ES-I3 (cell line): Measurements from ENCODE around the gene NTM.

Experiments used
- H3K36me3 ChIP-seq: 2 replicates; pipeline ENCODE4 v1.6.1; 2013; ENCODE audit warnings: mild to moderate bottlenecking, low read length, control low read depth, moderate library complexity; ENCODE audit not compliant: insufficient read depth
- H3K4me1 ChIP-seq: 2 replicates; pipeline ENCODE4 v1.6.1; 2013; ENCODE audit warnings: mild to moderate bottlenecking, control low read depth, low read length; ENCODE audit not compliant: insufficient read depth
- H3K9ac ChIP-seq: 2 replicates; pipeline ENCODE4 v1.6.1; 2013; ENCODE audit warnings: low read depth, mild to moderate bottlenecking, low read length, moderate library complexity
- H3K9me3 ChIP-seq: 2 replicates; pipeline ENCODE4 v1.6.1; 2013; ENCODE audit warnings: mild to moderate bottlenecking, low read length, moderate library complexity; ENCODE audit not compliant: control insufficient read depth, insufficient read depth

Gene NTM

GRCh38 chr11:131353766-131354165 lies 16.6 kb upstream of the NTM start:
- Histone ChIP-seq H3K9ac (no peak overlapping the region), H3K4me1 (peaks cover 12% of the 10 kb centered on the region; the same call in 1 of the 2 replicates), H3K36me3 (peaks cover 3% of the 10 kb centered on the region; the same call in 1 of the 2 replicates), H3K9me3 (no peaks in the 10 kb centered on the region)

DNA sequence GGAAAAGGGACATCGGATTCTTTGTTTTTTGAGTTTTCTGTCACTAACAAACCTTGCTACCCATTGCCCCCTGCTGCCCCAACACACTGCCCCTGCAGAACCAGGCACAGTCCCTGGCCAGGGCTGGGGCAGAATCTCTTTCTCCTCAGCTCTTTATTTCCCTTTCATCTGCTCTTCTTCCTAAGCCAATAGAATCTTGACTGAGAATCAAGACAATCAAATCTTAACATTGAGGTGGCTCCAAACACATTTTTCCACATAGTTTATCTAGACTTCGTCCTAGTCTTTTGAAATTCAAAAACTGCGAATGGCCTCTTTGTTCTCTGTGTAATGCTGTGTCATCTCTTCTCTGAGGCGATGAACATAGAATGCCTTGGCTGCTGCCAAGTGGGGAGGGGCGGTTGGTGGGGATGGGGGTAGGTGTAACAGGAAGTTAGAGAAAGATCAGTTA lies 16.1 kb upstream of the NTM start:
- H3K9ac ChIP-seq, result no peak overlapping the region
- H3K4me1 ChIP-seq, result peaks cover 12% of the 10 kb centered on the region; the same call in 1 of the 2 replicates
- H3K9me3 ChIP-seq, result no peaks in the 10 kb centered on the region; the same call in 1 of the 2 replicates
- H3K36me3 ChIP-seq, result peaks cover 5% of the 10 kb centered on the region; the same call in 1 of the 2 replicates

DNA sequence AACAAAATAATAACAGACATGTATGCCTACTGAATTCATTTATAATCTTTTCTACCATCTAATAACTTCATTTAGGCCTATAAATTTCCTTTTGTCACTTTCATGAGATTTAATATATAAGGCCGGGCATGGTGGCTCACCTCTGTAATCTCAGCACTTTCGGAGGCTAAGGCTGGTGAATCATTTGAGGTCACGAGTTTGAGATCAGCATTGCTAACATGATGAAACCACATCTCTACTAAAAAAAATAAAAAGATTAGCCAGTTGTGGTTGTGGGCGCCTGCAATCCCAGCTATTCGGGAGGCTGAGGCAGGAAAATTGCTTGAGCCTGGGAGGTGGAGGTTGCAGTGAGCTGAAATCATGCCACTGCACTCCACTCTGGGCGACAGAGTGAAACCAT lies 14.2 kb upstream of the NTM start:
- Histone ChIP-seq H3K9ac (no peak overlapping the region), H3K9me3 (no peaks in the 10 kb centered on the region; the same call in 1 of the 2 replicates), H3K4me1 (peaks cover 10% of the 10 kb centered on the region; the same call in 1 of the 2 replicates)

DNA sequence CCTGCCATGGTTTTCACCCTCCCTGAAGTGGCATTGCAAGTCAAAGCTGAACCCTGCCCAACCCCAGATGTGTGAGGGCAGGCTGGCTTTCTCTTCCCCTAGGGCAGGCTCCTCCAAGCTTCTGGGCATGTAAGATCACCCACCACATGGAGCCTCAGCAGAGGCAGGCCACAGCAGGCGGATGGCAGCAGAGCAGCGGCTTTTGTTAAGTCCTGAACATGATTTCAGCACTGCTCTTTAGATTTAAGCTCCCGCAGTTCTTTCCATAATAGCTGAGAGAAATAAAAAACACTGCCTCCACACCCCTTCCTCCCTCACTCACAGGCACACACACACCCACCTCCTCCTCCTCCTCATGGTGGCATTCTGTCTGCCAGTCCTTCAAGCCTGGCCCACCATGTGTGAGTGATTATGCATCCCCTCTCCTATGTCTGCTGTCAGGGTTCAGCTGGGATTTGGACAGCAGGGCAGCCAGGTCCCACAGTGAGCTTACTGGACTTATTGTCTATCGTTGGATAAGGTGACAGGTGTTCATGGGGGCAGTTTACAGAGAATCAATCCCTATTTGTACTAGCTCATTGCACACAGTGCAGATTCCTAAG lies 5.0 kb upstream of the NTM start:
- Histone ChIP-seq H3K4me1 (peaks cover 5% of the 10 kb centered on the region; the same call in 1 of the 2 replicates), H3K9ac (no peak overlapping the region), H3K36me3 (no peaks in the 10 kb centered on the region), H3K9me3 (no peaks in the 10 kb centered on the region)

More for the DNA sequence above, 14.2 kb upstream of the NTM start:
- H3K36me3 ChIP-seq, result 0 out of 2 replicates have a peak, but pooled peaks cover 2% of the 10 kb centered on the region

DNA sequence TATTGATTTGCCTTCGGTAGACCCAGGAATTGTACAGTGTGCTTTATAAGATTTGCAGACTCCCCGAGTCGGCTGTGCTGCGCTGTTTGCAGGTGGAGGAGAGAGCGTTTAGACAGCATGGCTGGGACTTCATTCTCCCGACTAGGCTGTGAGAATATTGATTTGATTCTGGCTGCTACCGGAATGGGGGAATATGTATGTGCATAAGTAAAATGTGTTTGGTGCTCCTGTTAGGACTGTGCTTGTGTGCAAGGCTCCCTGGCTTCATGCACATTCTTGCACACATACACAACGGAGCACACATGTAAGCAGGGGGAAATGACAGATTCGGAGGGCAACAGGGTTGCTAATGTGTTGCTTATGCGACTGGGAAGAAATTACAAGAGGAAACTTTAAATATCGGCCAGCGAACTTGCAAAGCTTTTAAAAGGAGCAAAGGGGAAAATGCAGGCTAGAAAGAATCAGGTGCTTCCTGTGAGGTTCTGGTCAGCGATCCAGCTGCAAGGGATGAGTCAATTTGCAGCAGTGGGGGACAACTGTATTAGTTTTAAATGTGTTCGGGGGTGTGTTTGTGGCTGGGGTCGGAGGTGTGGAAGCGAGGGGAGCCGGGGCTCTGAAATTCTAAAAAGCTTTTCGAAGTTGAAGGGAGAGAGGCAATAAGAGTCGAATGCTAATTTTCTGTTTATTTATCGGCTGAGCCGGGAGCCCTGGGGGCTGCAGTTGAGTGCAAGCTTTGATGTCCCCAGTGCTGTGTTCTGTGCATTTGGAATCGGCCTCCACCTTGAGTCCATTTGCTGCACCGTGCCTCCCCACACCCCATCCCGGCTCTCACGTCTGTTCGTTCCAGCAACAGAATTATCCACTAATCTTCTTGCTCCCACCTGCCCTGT lies 731 bp downstream of the NTM start:
- Histone ChIP-seq H3K9me3 (no peaks in the 10 kb centered on the region), H3K36me3 (no peaks in the 10 kb centered on the region), H3K9ac (peak overlapping the region; percentile 43; the same call in 1 of the 2 replicates), H3K4me1 (peaks cover 33% of the 10 kb centered on the region)

DNA sequence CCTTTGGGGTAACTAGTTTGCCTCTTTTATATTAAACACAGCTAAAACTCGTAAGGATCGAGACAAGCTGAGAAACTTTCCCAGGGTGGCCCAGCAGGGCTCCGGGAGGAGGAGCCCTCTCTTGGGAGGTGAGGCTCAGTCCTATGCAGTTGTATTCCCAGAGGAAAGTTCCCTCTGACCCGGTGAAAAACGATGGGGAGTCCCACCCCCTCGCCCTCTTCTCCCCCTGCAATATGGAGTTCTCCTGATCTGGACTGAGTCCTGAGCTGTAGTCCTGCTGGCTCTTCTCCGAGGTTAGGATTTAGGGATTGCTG lies 1.3 kb downstream of the NTM start:
- peak overlapping the region; percentile 43; the same call in 1 of the 2 replicates for H3K9ac ChIP-seq
- no peaks in the 10 kb centered on the region for H3K36me3 ChIP-seq
- H3K4me1 ChIP-seq, result peaks cover 33% of the 10 kb centered on the region
- no peaks in the 10 kb centered on the region for H3K9me3 ChIP-seq

DNA sequence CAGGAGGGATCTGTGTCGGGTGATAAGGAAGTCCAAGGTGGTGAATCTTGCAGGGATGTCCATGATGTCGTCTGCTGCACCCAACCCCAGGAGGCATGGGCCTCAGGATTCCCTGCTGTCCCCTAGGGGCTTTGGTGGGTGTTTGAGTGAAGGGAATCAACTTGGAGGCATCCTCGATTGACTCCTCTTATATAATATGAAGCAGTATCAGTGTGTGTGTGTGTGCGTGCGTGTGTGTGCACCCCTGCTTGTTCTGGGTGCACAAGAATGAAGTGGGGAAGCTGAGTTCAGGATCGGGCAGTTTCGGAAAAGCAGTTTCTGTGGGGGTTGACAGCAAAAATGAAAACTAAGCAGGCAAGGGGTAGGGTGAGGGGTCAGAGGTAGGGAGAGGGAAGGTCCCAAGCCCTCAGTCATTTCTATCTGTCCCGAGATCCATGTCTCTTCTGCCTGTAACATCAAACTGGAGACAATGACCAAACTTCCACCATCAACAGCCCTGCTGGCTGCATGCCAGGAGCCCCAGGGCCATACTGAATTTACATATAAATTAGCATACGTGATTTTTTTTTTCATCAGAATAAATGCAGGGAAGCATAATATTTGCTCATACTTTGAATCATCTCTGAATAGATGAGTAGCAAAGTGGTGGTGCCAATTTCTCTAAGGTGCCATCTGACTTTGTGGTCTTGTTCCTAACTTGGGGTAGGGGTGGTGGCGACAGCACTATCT lies 2.0 kb downstream of the NTM start:
- no peaks in the 10 kb centered on the region for H3K36me3 ChIP-seq
- H3K4me1 ChIP-seq, result peaks cover 33% of the 10 kb centered on the region
- no peaks in the 10 kb centered on the region for H3K9me3 ChIP-seq
- no peak overlapping the region for H3K9ac ChIP-seq

- H3K36me3 ChIP-seq, result no peaks in the 10 kb centered on the region
- H3K4me1 ChIP-seq, result peaks cover 33% of the 10 kb centered on the region
- no peaks in the 10 kb centered on the region for H3K9me3 ChIP-seq
- no peak overlapping the region for H3K9ac ChIP-seq
These were observed 2.8 kb downstream of the NTM start for GRCh38 chr11:131373095-131373725.

DNA sequence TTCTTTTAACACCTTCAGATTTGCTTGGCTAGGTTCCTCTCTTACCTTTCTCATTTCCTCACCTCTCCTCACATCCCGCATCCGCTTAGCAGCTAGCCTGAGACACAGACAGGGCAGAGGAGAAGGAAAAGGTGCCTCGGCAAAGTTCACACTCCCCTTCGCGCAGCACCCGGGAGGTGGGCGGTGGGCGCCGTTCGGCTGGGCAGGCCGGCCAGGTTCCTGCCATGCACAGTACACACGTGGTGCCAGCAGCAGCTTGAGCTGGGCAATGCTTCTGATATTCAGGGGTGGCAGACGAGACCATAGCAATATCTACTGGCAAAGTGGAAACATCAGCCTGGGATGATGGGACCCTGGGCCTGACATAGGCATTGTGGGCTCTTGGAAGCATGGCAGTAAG lies 3.3 kb downstream of the NTM start:
- H3K9ac ChIP-seq, result no peak overlapping the region
- H3K36me3 ChIP-seq, result no peaks in the 10 kb centered on the region
- no peaks in the 10 kb centered on the region for H3K9me3 ChIP-seq
- H3K4me1 ChIP-seq, result peaks cover 33% of the 10 kb centered on the region

GRCh38 chr11:131375421-131375820 lies 5.0 kb downstream of the NTM start:
- no peaks in the 10 kb centered on the region for H3K36me3 ChIP-seq
- H3K4me1 ChIP-seq, result peaks cover 29% of the 10 kb centered on the region
- no peaks in the 10 kb centered on the region for H3K9me3 ChIP-seq
- H3K9ac ChIP-seq, result no peak overlapping the region

DNA sequence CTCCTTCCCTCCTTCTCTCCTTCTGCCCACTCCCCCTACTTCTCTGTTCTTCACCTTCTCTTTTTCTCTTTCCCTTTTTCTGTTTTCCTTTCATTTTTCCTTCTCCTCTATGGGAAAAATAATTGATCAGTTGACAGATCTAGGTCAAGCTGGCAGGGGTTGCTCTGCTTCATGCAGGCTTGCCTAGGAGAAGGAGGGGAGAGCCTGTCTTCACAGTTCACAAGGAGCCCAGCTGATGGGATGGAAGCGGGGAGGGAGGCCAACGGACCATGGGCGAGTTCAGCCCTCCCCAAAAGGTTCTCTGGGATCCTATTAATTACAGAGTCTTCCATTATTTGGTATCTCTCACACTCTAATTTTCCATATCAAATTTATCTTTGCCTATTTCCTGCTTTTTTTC lies 5.5 kb downstream of the NTM start:
- H3K9me3 ChIP-seq, result no peaks in the 10 kb centered on the region
- H3K4me1 ChIP-seq, result peaks cover 25% of the 10 kb centered on the region
- H3K36me3 ChIP-seq, result no peaks in the 10 kb centered on the region
- H3K9ac ChIP-seq, result no peak overlapping the region

DNA sequence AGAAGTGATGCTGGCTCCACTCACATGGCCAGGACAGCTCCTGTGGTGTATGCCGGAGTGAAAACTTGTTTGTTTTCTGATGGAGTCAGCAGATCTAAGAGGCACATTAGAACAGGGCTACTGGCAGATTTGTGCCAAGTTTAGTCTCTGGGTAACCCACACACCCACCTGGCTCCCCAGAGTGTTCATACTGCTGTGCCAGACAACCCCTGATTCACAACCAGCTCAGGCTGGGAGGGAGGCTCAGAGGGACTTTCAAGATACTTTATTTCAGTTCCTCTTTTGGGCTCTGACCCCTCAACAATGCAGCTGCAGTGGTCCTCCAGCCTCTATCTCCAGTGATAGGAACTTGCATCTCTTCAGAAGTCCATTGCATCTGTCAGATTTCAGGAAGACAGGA lies 8.5 kb downstream of the NTM start:
- Histone ChIP-seq H3K9me3 (no peaks in the 10 kb centered on the region), H3K36me3 (no peaks in the 10 kb centered on the region), H3K9ac (no peak overlapping the region), H3K4me1 (no peaks in the 10 kb centered on the region)

DNA sequence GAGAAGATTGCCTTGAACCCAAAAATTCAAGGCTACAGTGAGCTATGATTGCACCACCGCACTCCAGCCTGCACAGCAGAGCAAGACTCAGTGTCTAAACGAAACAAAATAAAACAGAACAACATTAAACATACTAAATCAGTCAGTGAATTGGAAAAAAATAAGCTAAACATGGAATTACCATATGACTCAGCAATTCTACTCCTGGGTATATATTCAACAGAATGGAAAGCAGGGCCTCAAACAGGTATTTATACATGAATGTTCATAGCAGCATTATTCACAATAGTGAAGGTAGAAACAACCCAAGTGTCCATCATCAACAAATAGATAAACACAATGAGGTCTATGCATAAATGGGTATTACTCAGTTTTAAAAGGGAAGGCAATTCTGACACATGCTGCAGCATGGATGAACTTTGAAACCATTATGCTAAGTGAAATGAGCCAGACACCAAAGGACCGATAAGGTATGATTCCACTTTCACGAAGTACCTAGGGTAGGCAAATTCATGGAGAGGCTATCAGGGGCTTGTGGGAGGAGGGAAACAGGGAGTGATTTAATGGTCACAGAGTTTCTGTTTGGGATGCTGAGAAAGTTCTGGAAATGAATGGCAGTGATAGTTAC lies 15.5 kb downstream of the NTM start:
- Histone ChIP-seq H3K4me1 (no peaks in the 10 kb centered on the region), H3K36me3 (no peaks in the 10 kb centered on the region)

DNA sequence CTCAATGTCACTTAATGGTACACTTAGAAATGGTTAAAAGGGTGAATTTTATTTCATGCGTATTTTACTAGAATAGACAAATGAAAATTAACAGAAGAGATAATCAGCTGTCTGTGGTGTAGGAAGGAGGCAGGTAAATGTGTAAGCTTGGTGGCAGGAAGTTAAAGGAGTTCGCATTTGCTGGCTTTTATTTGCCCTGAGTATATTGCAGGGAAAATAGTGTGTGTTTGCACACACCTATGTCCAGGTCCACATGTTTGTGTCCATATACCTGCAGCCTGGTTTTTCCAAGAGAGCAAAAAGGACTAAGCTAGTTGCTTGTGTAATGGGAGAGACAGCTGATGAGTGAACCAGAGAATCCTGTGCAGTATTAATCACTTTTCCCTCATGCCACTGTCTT lies 16.0 kb downstream of the NTM start:
- Histone ChIP-seq H3K9me3 (no peaks in the 10 kb centered on the region), H3K4me1 (no peaks in the 10 kb centered on the region), H3K9ac (no peak overlapping the region), H3K36me3 (no peaks in the 10 kb centered on the region)

More for the DNA sequence above, 15.5 kb downstream of the NTM start:
- H3K9ac ChIP-seq, result no peak overlapping the region
- H3K9me3 ChIP-seq, result no peaks in the 10 kb centered on the region
